ENCODE results near the gene PLD6. TPM values are rescaled to one million over a fixed set of nuclear protein-coding genes. Genes with fewer than 3 reads are reported as not detected.

The PLD6 gene
- total and polyA plus RNA-seq, 2 donors (not counting 1 experiment from before 2014, with no cell fraction given) = 2.5 to 7.8 TPM

- no peak overlapping the region for H3K9ac ChIP-seq (ENCODE audit: insufficient read depth, low read length)
- H3K36me3 ChIP-seq (ENCODE audit: control insufficient read depth, insufficient read depth, low read length) = peaks cover 29% of the 10 kb centered on the region
- H3K27me3 ChIP-seq (ENCODE audit: control insufficient read depth, insufficient read depth, low read length) = no peaks in the 10 kb centered on the region
- no peak for DNase-seq (ENCODE audit: low read depth in 2 of 2)
- no peak overlapping the region for H2AFZ ChIP-seq (ENCODE audit: low read length)
- H3K4me1 ChIP-seq (ENCODE audit: control insufficient read depth, extremely low read depth, insufficient read depth, low read length) = peaks cover under 1% of the 10 kb centered on the region
- no peak overlapping the region for H3K27ac ChIP-seq (ENCODE audit: insufficient read depth, low read length)
- H3K79me2 ChIP-seq (ENCODE audit: control insufficient read depth, insufficient read depth, low read length) = no peaks in the 10 kb centered on the region
- H4K20me1 ChIP-seq (ENCODE audit: control insufficient read depth, extremely low read depth, insufficient read depth, low read length) = no peaks in the 10 kb centered on the region
- H3K4me3 ChIP-seq (replicated peaks in 1 of 4; ENCODE audit: control extremely low read depth in 1 of 4, insufficient read depth in 1 of 4, low read depth in 3 of 4, low read length in 4 of 4) = no peak overlapping the region
- no peak overlapping the region for H3K4me2 ChIP-seq (ENCODE audit: extremely low read depth, insufficient read depth, low read length)
- TF ChIP-seq CTCF (conservative IDR thresholded peaks at IDR 0.05 in 1 of 2, IDR thresholded peaks at IDR 0.05 in 1 of 2; ENCODE audit: low read depth in 1 of 2, low read length in 2 of 2) = no peak
- H3K9me3 ChIP-seq (ENCODE audit: control insufficient read depth, insufficient read depth, low read depth, low read length) = no peaks in the 10 kb centered on the region
These were observed 25.2 kb downstream of the PLD6 start for GRCh38 chr17:17180741-17181525.

GRCh38 chr17:17180141-17180603 is 26.0 kb downstream of the PLD6 start:
- H3K4me2 ChIP-seq (ENCODE audit: extremely low read depth, insufficient read depth, low read length) = no peak overlapping the region
- no peaks in the 10 kb centered on the region for H4K20me1 ChIP-seq (ENCODE audit: control insufficient read depth, extremely low read depth, insufficient read depth, low read length)
- H3K27me3 ChIP-seq (ENCODE audit: control insufficient read depth, insufficient read depth, low read length) = no peaks in the 10 kb centered on the region
- no peak for DNase-seq (ENCODE audit: low read depth in 2 of 2)
- no peak overlapping the region for H3K27ac ChIP-seq (ENCODE audit: insufficient read depth, low read length)
- no peak overlapping the region for H3K4me3 ChIP-seq (replicated peaks in 1 of 4; ENCODE audit: control extremely low read depth in 1 of 4, insufficient read depth in 1 of 4, low read depth in 3 of 4, low read length in 4 of 4)
- no peak overlapping the region for H3K9ac ChIP-seq (ENCODE audit: insufficient read depth, low read length)
- no peaks in the 10 kb centered on the region for H3K4me1 ChIP-seq (ENCODE audit: control insufficient read depth, extremely low read depth, insufficient read depth, low read length)
- no peaks in the 10 kb centered on the region for H3K9me3 ChIP-seq (ENCODE audit: control insufficient read depth, insufficient read depth, low read depth, low read length)
- peaks cover 34% of the 10 kb centered on the region for H3K36me3 ChIP-seq (ENCODE audit: control insufficient read depth, insufficient read depth, low read length)
- H2AFZ ChIP-seq (ENCODE audit: low read length) = no peak overlapping the region
- TF ChIP-seq EZH2 (IDR thresholded peaks at IDR 0.05; ENCODE audit: low read length, missing control alignments) = no peak
- no peak for TF ChIP-seq CTCF (conservative IDR thresholded peaks at IDR 0.05 in 1 of 2, IDR thresholded peaks at IDR 0.05 in 1 of 2; ENCODE audit: low read depth in 1 of 2, low read length in 2 of 2)
- H3K79me2 ChIP-seq (ENCODE audit: control insufficient read depth, insufficient read depth, low read length) = no peaks in the 10 kb centered on the region

- Histone ChIP-seq H2AFZ (ENCODE audit: low read length) (no peak overlapping the region), H3K27me3 (ENCODE audit: control insufficient read depth, insufficient read depth, low read length) (no peaks in the 10 kb centered on the region), H3K4me2 (ENCODE audit: extremely low read depth, insufficient read depth, low read length) (no peak overlapping the region), H3K4me1 (ENCODE audit: control insufficient read depth, extremely low read depth, insufficient read depth, low read length) (no peaks in the 10 kb centered on the region), H3K27ac (ENCODE audit: insufficient read depth, low read length) (no peak overlapping the region), H3K4me3 (replicated peaks in 1 of 4; ENCODE audit: control extremely low read depth in 1 of 4, insufficient read depth in 1 of 4, low read depth in 3 of 4, low read length in 4 of 4) (no peak overlapping the region), H3K9me3 (ENCODE audit: control insufficient read depth, insufficient read depth, low read depth, low read length) (no peaks in the 10 kb centered on the region), H3K79me2 (ENCODE audit: control insufficient read depth, insufficient read depth, low read length) (no peaks in the 10 kb centered on the region), H3K9ac (ENCODE audit: insufficient read depth, low read length) (no peak overlapping the region), H4K20me1 (ENCODE audit: control insufficient read depth, extremely low read depth, insufficient read depth, low read length) (no peaks in the 10 kb centered on the region), H3K36me3 (ENCODE audit: control insufficient read depth, insufficient read depth, low read length) (peaks cover 35% of the 10 kb centered on the region)
- peak in 1 of 2 donors; percentile 28 for DNase-seq (ENCODE audit: low read depth in 2 of 2)
- TF ChIP-seq EZH2 (IDR thresholded peaks at IDR 0.05; ENCODE audit: low read length, missing control alignments) = no peak
- no peak for TF ChIP-seq CTCF (conservative IDR thresholded peaks at IDR 0.05 in 1 of 2, IDR thresholded peaks at IDR 0.05 in 1 of 2; ENCODE audit: low read depth in 1 of 2, low read length in 2 of 2)
These were observed 26.7 kb downstream of the PLD6 start for GRCh38 chr17:17179371-17179827.

All from fibroblast of lung (primary cell).